PC-9 (cell line): ENCODE results near the gene NIP7.

Experiments used
- CTCF ChIP-seq: fragments of 200-600 bp; sonication (generic); conservative IDR thresholded peaks from 2 replicates; pipeline ENCODE4 v1.6.1; 2017; ENCODE audit warnings: mixed run types, antibody characterized with exemption, mild to moderate bottlenecking, moderate library complexity
- EZH2 ChIP-seq: fragments of 200-600 bp; sonication (generic); IDR thresholded peaks from 2 replicates; pipeline ENCODE4 v1.8.0; 2017; ENCODE audit warnings: antibody characterized with exemption, low read depth

GRCh38 chr16:69324013-69324531 lies 15.5 kb upstream of the NIP7 start:
- TF ChIP-seq CTCF (no peak), EZH2 (no peak)
